ENCODE results near the gene STAB1. TPM values are rescaled to one million over a fixed set of nuclear protein-coding genes. Genes with fewer than 3 reads are reported as not detected.

The STAB1 gene
- total and polyA plus RNA-seq, 10 of the 15 experiments (the other 5 are each of a cell fraction or from before 2014, with no cell fraction given), result 0.46 TPM; not detected in 9

DNA sequence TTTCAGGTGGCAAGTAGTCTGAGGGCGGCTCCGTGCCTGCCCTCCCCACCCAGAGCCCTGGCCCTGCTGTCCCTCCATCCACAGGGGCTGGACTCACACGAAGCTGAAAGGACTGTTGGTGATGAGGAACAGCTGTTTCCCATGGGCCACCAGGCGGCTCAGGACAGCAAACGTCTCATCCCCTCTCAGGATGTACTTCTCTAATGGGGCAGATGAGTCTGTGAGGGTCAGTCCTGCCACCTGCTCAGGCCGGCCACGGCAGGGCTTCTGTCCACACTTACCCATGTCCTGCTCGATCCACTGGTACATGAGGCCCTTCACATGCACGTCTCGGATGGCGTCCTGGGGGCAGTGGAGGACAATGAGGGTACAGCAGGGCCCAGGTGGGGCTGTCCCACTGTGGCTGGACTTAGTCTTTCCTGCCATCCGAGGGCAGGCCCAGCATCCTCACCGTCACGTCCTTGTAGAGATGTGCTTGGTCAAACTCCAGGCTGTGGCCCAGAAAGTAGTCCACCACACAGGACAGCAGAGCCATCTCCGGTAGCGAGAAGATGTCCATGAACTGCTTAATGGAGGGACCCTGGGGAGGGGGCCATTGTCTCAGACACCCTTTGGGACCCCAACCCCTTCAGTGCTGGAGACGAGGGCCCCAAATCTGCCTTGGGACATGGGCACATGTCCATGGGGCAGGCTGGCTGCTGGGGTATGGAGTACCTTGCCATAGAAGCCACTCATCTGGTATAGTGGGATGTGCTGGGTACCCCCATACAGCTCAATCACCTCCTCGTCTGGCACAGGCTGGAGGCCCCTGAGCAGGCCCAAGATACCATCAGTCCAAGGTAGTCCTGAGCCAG, 32.8 kb downstream of the STAB1 start:
- WGBS (ENCODE audit: insufficient coverage, insufficient replicate concordance, low lambda C conversion rate, missing lambda C conversion rate), result 96% methylated on average over 18 of the region's 18 CpGs
- DNase-seq (ENCODE audit: low read depth, low spot score) (no peak), FAIRE-seq (no peak), ATAC-seq (no peak)
- no peak overlapping the region for H3K27ac ChIP-seq (ENCODE audit: control insufficient read depth, insufficient read depth)
- no peaks in the 10 kb centered on the region for H3K9me3 ChIP-seq (replicated peaks; ENCODE audit: control insufficient read depth, insufficient read depth, low read length)
- ChIA-PET CTCF (no interaction called here), RAD21 (ENCODE audit: unreplicated experiment) (no interaction called here), SMC1A (ENCODE audit: uncharacterized antibody, unreplicated experiment) (no interaction called here), POLR2A (interaction anchor here (0.6 to 1.5 kb wide), 2 partner anchors 11 to 40 kb away, joined by 5 read pairs; no protein-coding TSS in a partner anchor)
- in situ Hi-C loops (cut with MboI), result no loop called here
- H4K20me1 ChIP-seq (ENCODE audit: control insufficient read depth, insufficient read depth), result no peaks in the 10 kb centered on the region
- H3K4me1 ChIP-seq (ENCODE audit: control insufficient read depth, insufficient read depth, low read length), result peaks cover 6% of the 10 kb centered on the region
- no peak overlapping the region for H3K4me3 ChIP-seq
- no peaks in the 10 kb centered on the region for H3K27me3 ChIP-seq (replicated peaks in 1 of 2; ENCODE audit: control insufficient read depth in 2 of 2, insufficient read depth in 2 of 2, low read length in 1 of 2)
- intact Hi-C loops (cut with micrococcal nuclease; ENCODE audit: unreplicated experiment), result no loop called here
- H2AFZ ChIP-seq (ENCODE audit: control insufficient read depth, low read depth, low read length), result no peak overlapping the region
- H3K36me3 ChIP-seq (ENCODE audit: control insufficient read depth in 2 of 2, insufficient read depth in 2 of 2, low read length in 1 of 2), result peaks cover 0 to 15% of the 10 kb centered on the region in 2 experiments; a peak in 2 of 4 replicates
- no peak overlapping the region for H3K9ac ChIP-seq (ENCODE audit: control insufficient read depth, insufficient read depth, low read length)
- H3K79me2 ChIP-seq (ENCODE audit: control insufficient read depth, insufficient read depth, low read length), result peaks cover 22% of the 10 kb centered on the region
- H3K4me2 ChIP-seq (ENCODE audit: control insufficient read depth, insufficient read depth), result no peak overlapping the region
- no TSS peak for BruUV-seq (replicated peaks)
- TF ChIP-seq IRF5 (IDR thresholded peaks at IDR 0.05; ENCODE audit: borderline replicate concordance) (no peak), BACH1 (IDR thresholded peaks at IDR 0.05; ENCODE audit: borderline replicate concordance) (no peak), ZBTB4 (CRISPR knock-in tag; IDR thresholded peaks at IDR 0.05) (no peak), GATAD2B (conservative IDR thresholded peaks at IDR 0.05; ENCODE audit: low read depth) (no peak), LARP7 (IDR thresholded peaks at IDR 0.05) (no peak), RFX5 (IDR thresholded peaks at IDR 0.05; ENCODE audit: low read depth, low read length) (no peak), FOXM1 (IDR thresholded peaks at IDR 0.05; ENCODE audit: low read depth, low read length) (no peak), MLLT1 (IDR thresholded peaks at IDR 0.05) (no peak), NFYA (IDR thresholded peaks at IDR 0.05; ENCODE audit: borderline replicate concordance, low read depth, low read length) (no peak), SREBF1 (IDR thresholded peaks at IDR 0.05; ENCODE audit: low read length) (no peak), CEBPZ (IDR thresholded peaks at IDR 0.05; ENCODE audit: low read depth, low read length) (no peak), NFXL1 (IDR thresholded peaks at IDR 0.05; ENCODE audit: borderline replicate concordance) (no peak), PAX8 (IDR thresholded peaks at IDR 0.05) (no peak)

All from GM12878 (cell line).